Activated T-cell treated with anti-CD3 and anti-CD28 coated beads, Interleukin-2, amount 50 U/mL, for 24 hours (primary cell): Measurements from ENCODE around the gene TMEM30B.
"Not testable (repeated sequence)": the region's sequence is repeated elsewhere in the genome, so short reads cannot be mapped to it uniquely, and the experiment has no call there.

Experiments used
- DNase-seq: peaks from one replicate; pipeline ENCODE4 v3.0.0-alpha.2; 2020
- H3K27ac Mint-ChIP-seq: 2 replicates; pipeline ENCODE4 v1.8.0; 2020; ENCODE audit warnings: mild to moderate bottlenecking, mixed read lengths
- H3K27me3 Mint-ChIP-seq: 2 replicates; pipeline ENCODE4 v1.8.0; 2020; ENCODE audit warnings: mixed read lengths
- H3K36me3 Mint-ChIP-seq: 2 replicates; pipeline ENCODE4 v1.8.0; 2020; ENCODE audit warnings: low read depth, mixed read lengths
- H3K4me1 Mint-ChIP-seq: 2 replicates; pipeline ENCODE4 v1.8.0; 2020; ENCODE audit warnings: low read depth, mixed read lengths
- H3K4me3 Mint-ChIP-seq: 2 replicates; pipeline ENCODE4 v1.8.0; 2020; ENCODE audit warnings: mild to moderate bottlenecking, moderate library complexity, mixed read lengths
- H3K9me3 Mint-ChIP-seq: 2 replicates; pipeline ENCODE4 v1.8.0; 2020; ENCODE audit warnings: mixed read lengths

The TMEM30B gene

DNA sequence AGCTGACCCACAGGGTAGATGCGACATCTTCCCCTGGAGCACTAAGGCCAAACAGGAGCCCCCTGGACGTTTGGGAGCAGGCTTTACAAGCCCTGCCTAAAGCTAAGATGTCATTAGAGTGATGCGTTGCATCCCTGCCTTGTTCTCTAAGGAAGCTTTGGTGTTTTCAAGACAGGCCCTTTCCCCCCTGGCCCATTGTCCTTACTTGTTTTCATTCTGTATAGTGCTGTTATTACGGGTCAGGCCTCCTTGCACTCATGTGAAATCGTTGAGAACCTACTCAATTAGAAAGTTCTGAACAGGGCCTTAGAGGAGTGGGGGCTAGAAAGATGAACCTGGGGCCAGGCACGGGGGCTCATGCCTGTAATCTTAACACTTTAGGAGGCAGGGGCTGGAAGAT lies 38.6 kb upstream of the TMEM30B start:
- DNase-seq, result no peak
- H3K9me3 Mint-ChIP-seq, result peaks cover 1% of the 10 kb centered on the region
- H3K4me3 Mint-ChIP-seq, result no peak overlapping the region
- H3K27me3 Mint-ChIP-seq, result no peaks in the 10 kb centered on the region
- no peak overlapping the region for H3K27ac Mint-ChIP-seq
- H3K4me1 Mint-ChIP-seq, result peaks cover 14% of the 10 kb centered on the region
- H3K36me3 Mint-ChIP-seq, result peaks cover 23% of the 10 kb centered on the region

DNA sequence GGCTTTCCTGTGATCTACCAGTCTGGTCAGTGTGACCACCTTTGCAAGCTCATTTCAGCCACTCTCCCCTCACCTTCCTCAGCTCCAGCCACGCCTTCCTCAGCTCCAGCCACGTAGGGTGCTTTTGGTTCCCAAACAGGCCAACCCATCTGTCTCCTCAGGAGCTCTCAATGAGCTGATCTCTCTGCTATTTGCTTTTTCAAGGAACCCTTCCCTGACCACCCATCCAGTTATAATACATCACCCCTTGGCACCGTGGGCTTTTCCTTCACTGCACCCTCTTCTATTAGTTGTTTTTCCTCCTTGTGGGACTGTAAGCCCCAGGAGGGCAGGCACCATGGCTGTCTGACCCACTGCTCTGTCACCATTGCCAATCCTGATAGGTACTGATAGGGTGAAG lies 37.9 kb upstream of the TMEM30B start:
- Mint-ChIP-seq H3K27ac (no peak overlapping the region), H3K36me3 (peaks cover 21% of the 10 kb centered on the region), H3K4me1 (peaks cover 10% of the 10 kb centered on the region), H3K27me3 (no peaks in the 10 kb centered on the region), H3K9me3 (peaks cover 6% of the 10 kb centered on the region), H3K4me3 (no peak overlapping the region)
- DNase-seq, result no peak

DNA sequence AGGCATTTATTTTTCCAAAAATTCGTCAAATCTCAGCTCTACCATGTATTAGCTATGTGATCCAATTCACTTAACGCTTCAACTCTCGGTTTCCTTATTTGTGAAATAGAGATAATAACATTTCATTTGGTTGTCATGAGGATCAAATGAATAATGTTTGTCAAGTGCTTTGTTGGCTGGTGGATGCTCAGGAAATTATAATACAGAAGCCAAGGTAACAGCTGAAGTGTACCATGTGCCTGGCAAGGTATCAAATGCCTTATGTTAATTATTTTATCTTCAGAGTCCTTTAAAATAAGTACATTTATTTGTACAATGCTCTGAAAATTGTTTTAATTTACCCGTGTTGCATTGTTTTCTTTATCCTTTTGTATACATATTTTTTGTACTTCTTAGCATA lies 34.2 kb upstream of the TMEM30B start:
- H3K27ac Mint-ChIP-seq, result no peak overlapping the region
- H3K27me3 Mint-ChIP-seq, result no peaks in the 10 kb centered on the region
- no peak for DNase-seq
- H3K36me3 Mint-ChIP-seq, result peaks cover 17% of the 10 kb centered on the region
- H3K9me3 Mint-ChIP-seq, result peaks cover 15% of the 10 kb centered on the region
- no peak overlapping the region for H3K4me3 Mint-ChIP-seq
- H3K4me1 Mint-ChIP-seq, result peaks cover 5% of the 10 kb centered on the region

DNA sequence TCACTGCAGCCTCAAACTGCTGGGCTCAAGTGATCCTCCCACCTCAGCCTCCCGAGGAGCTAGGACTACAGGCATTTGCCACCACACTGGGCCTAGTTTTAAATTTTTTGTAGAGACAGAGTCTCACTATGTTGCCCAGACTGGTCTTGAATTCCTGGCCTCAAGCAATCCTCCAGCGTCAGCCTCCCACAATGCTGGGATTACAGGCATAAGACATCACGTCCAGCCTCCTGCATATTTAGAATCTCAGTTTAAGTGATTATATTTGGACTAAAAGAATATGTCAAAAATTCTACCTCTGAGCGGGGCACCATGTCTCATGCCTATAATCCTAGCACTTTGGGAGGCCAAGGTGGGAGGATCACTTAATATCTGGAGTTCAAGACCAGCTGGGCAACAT lies 27.6 kb upstream of the TMEM30B start:
- H3K4me3 Mint-ChIP-seq, H3K27me3 Mint-ChIP-seq, H3K27ac Mint-ChIP-seq, DNase-seq: not testable (repeated sequence)
- H3K4me1 Mint-ChIP-seq, result peaks cover 19% of the 10 kb centered on the region
- peaks cover 33% of the 10 kb centered on the region for H3K9me3 Mint-ChIP-seq
- peaks cover 48% of the 10 kb centered on the region for H3K36me3 Mint-ChIP-seq

DNA sequence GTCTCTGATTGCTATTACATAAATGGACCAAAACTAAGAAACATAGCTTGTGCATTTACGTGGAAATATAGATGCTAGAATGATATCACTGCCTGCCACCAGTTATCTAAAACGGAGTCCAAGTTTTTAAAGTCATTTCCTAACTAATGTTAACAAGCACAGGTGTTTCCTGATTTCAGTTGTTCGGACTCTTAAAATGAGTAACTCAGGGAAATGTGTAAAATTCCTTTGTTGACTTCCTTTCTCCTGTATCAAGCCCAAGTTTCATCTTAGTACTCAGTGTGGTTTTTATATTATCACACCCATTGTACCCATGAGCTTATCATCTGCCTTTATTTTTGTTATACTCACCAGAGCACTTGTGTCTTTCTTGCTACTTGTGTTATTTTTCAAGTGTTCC lies 27.1 kb upstream of the TMEM30B start:
- H3K36me3 Mint-ChIP-seq, result peaks cover 44% of the 10 kb centered on the region
- no peak overlapping the region for H3K27ac Mint-ChIP-seq

GRCh38 chr14:61304688-61305087 lies 23.6 kb upstream of the TMEM30B start:
- Mint-ChIP-seq H3K4me1 (peaks cover 26% of the 10 kb centered on the region), H3K36me3 (peaks cover 25% of the 10 kb centered on the region), H3K9me3 (peaks cover 17% of the 10 kb centered on the region), H3K27me3 (no peaks in the 10 kb centered on the region), H3K27ac (no peak overlapping the region), H3K4me3 (no peak overlapping the region)
- DNase-seq, result no peak

More for the DNA sequence above, 27.1 kb upstream of the TMEM30B start:
- H3K9me3 Mint-ChIP-seq, result peaks cover 30% of the 10 kb centered on the region
- no peak for DNase-seq
- no peak overlapping the region for H3K4me3 Mint-ChIP-seq
- H3K27me3 Mint-ChIP-seq, result no peaks in the 10 kb centered on the region
- H3K4me1 Mint-ChIP-seq, result peaks cover 19% of the 10 kb centered on the region

- no peak overlapping the region for H3K4me3 Mint-ChIP-seq
- H3K27ac Mint-ChIP-seq, result no peak overlapping the region
- no peaks in the 10 kb centered on the region for H3K27me3 Mint-ChIP-seq
- peaks cover 9% of the 10 kb centered on the region for H3K36me3 Mint-ChIP-seq
- peaks cover 3% of the 10 kb centered on the region for H3K9me3 Mint-ChIP-seq
- H3K4me1 Mint-ChIP-seq, result peaks cover 49% of the 10 kb centered on the region
- DNase-seq, result no peak
Measured at GRCh38 chr14:61300754-61301153, 19.6 kb upstream of the TMEM30B start.

DNA sequence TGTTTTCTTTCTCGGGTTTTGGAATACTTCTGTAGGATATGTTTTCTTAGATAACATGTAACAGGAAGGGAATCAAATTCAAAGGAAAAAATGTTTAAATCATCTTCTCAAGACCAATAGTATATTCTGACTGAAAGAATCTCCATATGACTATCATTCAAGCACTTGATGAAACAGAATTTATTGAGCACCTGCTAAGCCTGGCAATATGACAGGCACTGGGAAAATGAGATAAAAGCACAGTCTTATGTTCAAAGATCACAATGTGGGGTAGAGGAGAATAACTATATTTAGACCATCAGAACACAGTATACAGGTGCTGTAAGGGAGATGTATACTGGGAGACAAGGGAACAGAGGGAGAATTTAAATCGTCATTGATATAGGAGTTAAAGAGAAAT lies 19.1 kb upstream of the TMEM30B start:
- Mint-ChIP-seq H3K36me3 (peaks cover 6% of the 10 kb centered on the region), H3K4me1 (peaks cover 52% of the 10 kb centered on the region), H3K9me3 (no peaks in the 10 kb centered on the region), H3K4me3 (no peak overlapping the region), H3K27ac (peak overlapping the region; percentile 26), H3K27me3 (no peaks in the 10 kb centered on the region)
- no peak for DNase-seq

- peaks cover 52% of the 10 kb centered on the region for H3K4me1 Mint-ChIP-seq
Measured at GRCh38 chr14:61298824-61299223, 17.7 kb upstream of the TMEM30B start.

DNA sequence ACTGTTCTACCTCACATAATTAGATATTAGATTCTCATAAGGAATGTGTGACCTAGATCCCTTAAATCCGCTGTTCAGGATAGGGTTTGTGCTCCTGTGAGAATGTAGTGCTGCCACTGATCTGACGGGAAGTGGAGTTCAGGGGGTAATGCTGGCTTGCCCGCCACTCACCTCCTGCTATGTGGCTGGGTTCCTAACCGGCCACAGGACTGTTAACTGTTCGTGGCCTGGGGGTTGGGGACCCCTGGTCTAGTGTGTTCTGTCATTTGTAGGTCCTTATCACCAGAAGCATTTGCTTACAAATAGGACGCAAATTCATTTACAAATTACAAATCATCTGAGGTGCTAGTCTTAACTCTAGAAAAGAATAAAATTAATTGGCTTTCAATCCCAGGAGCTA lies 16.4 kb upstream of the TMEM30B start:
- Mint-ChIP-seq H3K9me3 (no peaks in the 10 kb centered on the region), H3K4me3 (no peak overlapping the region), H3K27me3 (no peaks in the 10 kb centered on the region), H3K4me1 (peaks cover 55% of the 10 kb centered on the region), H3K27ac (peak overlapping the region; percentile 27), H3K36me3 (no peaks in the 10 kb centered on the region)
- no peak for DNase-seq

More at GRCh38 chr14:61298824-61299223, 17.7 kb upstream of the TMEM30B start:
- no peaks in the 10 kb centered on the region for H3K9me3 Mint-ChIP-seq
- peak overlapping the region; percentile 66 for H3K27ac Mint-ChIP-seq
- H3K27me3 Mint-ChIP-seq, result no peaks in the 10 kb centered on the region
- H3K36me3 Mint-ChIP-seq, result no peaks in the 10 kb centered on the region
- no peak for DNase-seq
- H3K4me3 Mint-ChIP-seq, result no peak overlapping the region

DNA sequence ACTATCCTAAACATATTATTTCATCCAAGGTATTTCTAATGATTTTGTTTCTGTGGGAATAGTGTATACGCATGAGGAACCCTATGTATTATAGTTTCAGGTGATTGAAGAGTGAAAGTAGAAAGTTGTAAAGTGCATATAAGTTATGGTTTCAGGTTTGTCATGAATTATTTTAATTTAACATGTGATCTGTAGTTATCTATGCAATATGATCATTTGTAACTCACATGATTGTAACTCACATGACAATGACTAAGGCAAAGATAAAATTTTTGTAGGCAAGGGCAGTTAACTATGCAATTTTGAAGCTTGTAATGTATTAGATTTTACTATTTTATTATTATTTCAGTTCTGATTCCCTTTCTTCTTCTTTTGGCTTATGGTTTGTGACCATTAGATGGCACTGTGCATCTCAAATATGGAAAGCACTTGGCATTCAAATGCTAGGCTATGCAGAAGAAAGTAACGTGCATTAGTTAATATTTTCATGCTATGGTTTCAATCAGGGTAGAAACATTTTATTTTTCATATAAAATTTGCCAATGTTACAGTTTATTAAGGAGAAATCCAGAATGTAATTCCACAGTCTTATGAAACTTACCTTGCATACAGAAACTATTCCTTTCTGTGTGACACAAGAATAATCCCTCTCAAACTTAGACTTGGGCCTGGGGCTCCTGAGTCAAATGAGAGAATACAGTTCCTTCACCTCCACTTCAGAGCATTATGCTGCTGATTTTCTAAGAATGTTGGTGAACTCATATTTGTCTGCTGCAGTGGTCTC lies 15.8 kb upstream of the TMEM30B start:
- Mint-ChIP-seq H3K27ac (peak overlapping the region; percentile 81), H3K4me1 (peaks cover 55% of the 10 kb centered on the region), H3K27me3 (no peaks in the 10 kb centered on the region)

DNA sequence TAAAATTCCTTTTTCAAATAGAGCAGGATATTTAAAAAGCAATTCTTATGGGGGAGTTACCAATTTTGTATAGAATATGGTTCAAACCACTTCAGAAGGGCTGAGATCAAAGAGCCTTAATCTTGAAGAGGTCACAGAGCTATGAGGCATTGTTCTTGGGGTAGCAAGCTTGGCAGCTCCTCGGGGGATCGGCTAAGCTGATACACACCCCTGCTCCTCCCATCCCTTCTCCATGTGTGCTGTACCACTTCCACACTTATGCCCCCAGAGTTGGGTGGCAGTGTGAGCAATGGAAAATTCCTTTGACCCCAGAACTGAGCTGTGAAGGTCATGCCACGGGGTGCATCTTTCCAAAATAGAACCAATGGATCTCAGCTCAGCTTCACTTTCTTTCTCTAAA lies 15.0 kb upstream of the TMEM30B start:
- Mint-ChIP-seq H3K9me3 (no peaks in the 10 kb centered on the region), H3K36me3 (no peaks in the 10 kb centered on the region), H3K4me1 (peaks cover 54% of the 10 kb centered on the region), H3K27me3 (no peaks in the 10 kb centered on the region), H3K4me3 (no peak overlapping the region), H3K27ac (peak overlapping the region; percentile 81)
- DNase-seq, result no peak

More for the DNA sequence above, 15.8 kb upstream of the TMEM30B start:
- H3K4me3 Mint-ChIP-seq, result no peak overlapping the region
- no peaks in the 10 kb centered on the region for H3K9me3 Mint-ChIP-seq
- H3K36me3 Mint-ChIP-seq, result no peaks in the 10 kb centered on the region
- no peak for DNase-seq

DNA sequence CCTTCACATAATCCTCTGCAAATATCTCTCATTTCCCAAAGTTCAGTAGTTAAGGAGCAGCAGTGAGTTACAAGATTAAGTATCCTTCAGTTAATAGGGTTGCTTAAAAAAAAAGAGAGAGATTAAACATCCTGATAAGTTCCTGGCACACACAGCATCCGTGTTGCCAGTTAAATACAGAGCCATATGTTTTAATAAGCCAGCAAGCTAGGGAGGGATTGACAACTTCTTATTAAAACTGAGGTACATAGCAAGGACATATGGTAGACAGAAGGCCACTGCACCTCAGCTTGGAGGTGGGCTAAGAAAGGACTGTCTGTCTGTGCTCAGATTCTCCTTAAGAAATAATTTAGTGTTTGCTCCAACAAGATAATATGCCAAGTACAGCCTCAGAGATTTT lies 9.6 kb upstream of the TMEM30B start:
- H3K4me3 Mint-ChIP-seq, result no peak overlapping the region
- no peaks in the 10 kb centered on the region for H3K27me3 Mint-ChIP-seq
- H3K9me3 Mint-ChIP-seq, result no peaks in the 10 kb centered on the region
- H3K4me1 Mint-ChIP-seq, result peaks cover 14% of the 10 kb centered on the region
- H3K36me3 Mint-ChIP-seq, result no peaks in the 10 kb centered on the region
- DNase-seq, result no peak
- no peak overlapping the region for H3K27ac Mint-ChIP-seq

DNA sequence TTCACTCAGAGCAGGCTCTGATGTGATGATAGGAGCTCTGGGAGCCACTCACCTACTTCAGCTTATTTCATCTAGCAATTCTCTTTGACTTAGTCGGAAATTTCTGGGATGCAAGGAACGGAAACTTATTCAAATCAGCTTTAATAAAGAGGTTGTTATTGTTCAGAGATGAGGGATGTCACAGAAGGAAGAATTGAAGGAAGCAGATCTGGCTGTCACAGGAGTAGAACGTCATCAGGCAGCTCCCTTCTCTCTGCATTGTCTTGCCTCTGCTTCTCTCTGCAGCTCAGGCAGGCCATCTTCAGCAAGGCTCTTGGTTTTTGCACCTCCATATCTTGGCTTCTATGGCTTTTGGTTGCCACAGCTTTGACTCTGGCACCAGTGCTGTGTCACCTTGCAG lies 7.6 kb upstream of the TMEM30B start:
- no peak overlapping the region for H3K4me3 Mint-ChIP-seq
- H3K27me3 Mint-ChIP-seq, result no peaks in the 10 kb centered on the region
- H3K36me3 Mint-ChIP-seq, result no peaks in the 10 kb centered on the region
- DNase-seq, result no peak
- no peak overlapping the region for H3K27ac Mint-ChIP-seq
- H3K9me3 Mint-ChIP-seq, result no peaks in the 10 kb centered on the region
- peaks cover 23% of the 10 kb centered on the region for H3K4me1 Mint-ChIP-seq

- H3K36me3 Mint-ChIP-seq, result no peaks in the 10 kb centered on the region
- no peak overlapping the region for H3K4me3 Mint-ChIP-seq
- peaks cover 25% of the 10 kb centered on the region for H3K4me1 Mint-ChIP-seq
- no peak overlapping the region for H3K27ac Mint-ChIP-seq
- no peak for DNase-seq
- no peaks in the 10 kb centered on the region for H3K9me3 Mint-ChIP-seq
- no peaks in the 10 kb centered on the region for H3K27me3 Mint-ChIP-seq
Measured at GRCh38 chr14:61288228-61288627, 7.1 kb upstream of the TMEM30B start.
